ENCODE data around the gene PAPOLG. TPM values are rescaled to one million over a fixed set of nuclear protein-coding genes. Genes with fewer than 3 reads are reported as not detected.
A peak's percentile ranks its signal among the peaks of the same experiment; 100 is the strongest.

Gene PAPOLG
- 18.1 and 21.6 TPM in 2 replicates for total RNA-seq

DNA sequence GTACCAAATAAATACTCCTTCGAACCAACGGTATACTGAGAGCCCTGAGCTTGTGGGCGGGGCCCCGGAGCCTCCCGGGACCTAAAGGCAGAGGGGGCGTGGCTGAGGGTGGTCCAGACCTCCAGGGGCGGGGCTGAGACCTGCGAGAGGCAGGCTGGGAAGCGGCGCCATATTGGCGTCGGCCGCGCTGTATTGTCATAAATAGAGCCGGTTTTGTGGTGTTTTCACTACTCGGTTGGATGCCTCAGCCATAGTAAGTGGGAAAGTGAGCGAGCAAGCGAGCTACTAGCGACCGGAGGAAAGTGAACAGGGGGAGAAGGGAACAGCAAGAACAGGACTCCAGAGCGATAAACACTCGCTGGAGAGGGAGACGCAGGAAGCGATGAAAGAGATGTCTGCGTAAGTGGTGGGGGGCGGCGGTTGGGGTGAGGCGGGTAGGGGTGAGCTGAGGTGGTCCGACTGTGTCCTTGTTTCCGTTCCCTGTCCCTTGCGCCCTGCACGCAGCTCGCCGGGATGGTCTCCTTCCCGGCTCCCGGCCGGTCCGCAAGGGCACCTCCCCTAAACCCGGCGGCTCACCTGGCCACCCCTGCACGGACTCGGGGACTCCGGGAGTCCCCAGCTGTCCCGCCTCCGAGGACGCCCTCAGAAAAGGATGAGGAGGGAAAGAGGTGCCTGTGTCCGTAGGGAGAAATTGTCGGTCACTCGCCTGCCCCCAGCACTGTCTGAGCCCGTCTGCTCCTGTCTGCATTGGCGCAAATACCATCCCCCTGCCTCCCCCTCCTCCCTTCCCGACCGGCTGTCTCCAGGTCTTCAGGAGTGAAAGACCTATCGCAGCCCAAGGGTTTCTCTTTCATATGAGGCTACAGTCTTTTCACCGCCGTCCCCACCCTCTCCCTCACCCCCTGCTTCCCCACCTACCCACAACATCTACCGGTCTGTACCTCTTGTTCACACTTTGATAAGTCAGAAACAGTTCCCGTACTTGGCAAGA, at the start of gene PAPOLG:
TSS of gene PAPOLG (plus strand) at position 172 of the 991 bp plus-strand sequence. CDS start at position 383, 211 bp downstream.
- Mint-ChIP-seq H3K9me3 (no peaks in the 10 kb centered on the region), H3K36me3 (ENCODE audit: low read depth) (peaks cover 21% of the 10 kb centered on the region), H3K27ac (peak within 1 kb of the TSS; percentile 99), H3K4me1 (peaks cover 29% of the 10 kb centered on the region), H3K27me3 (no peaks in the 10 kb centered on the region), H3K4me3 (peak within 1 kb of the TSS; percentile 97)
- intact Hi-C loops (cut with micrococcal nuclease) = loop anchor here (1.0 to 5.0 kb wide), 9 partner anchors 49 to 1951 kb away; partner anchors contain the start of genes CCT4, EHBP1, PEX13 and REL
- DNase-seq = peak; percentile 99

- H3K27me3 Mint-ChIP-seq = peaks cover 3% of the 10 kb centered on the region
Observed at GRCh38 chr2:60707750-60708371, 48.2 kb upstream of the PAPOLG start.

GRCh38 chr2:60708630-60709320, 47.3 kb upstream of the PAPOLG start:
- intact Hi-C loops (cut with micrococcal nuclease) = loop anchor here (5.0 kb wide), 1 partner anchor 49 kb away; the partner anchor contains the start of gene PAPOLG
- peaks cover 5% of the 10 kb centered on the region for H3K27me3 Mint-ChIP-seq

More at GRCh38 chr2:60707750-60708371, 48.2 kb upstream of the PAPOLG start:
- H3K36me3 Mint-ChIP-seq (ENCODE audit: low read depth) = no peaks in the 10 kb centered on the region
- H3K4me3 Mint-ChIP-seq = no peak overlapping the region
- H3K27ac Mint-ChIP-seq = no peak overlapping the region
- intact Hi-C loops (cut with micrococcal nuclease) = loop anchor here (1.0 to 5.0 kb wide), 2 partner anchors 49 to 291 kb away; partner anchors contain the start of gene PAPOLG
- no peaks in the 10 kb centered on the region for H3K4me1 Mint-ChIP-seq
- H3K9me3 Mint-ChIP-seq = no peaks in the 10 kb centered on the region
- peak; percentile 65 for DNase-seq

GRCh38 chr2:60710707-60711106, 45.4 kb upstream of the PAPOLG start:
- H3K36me3 Mint-ChIP-seq (ENCODE audit: low read depth) = no peaks in the 10 kb centered on the region
- H3K9me3 Mint-ChIP-seq = no peaks in the 10 kb centered on the region
- DNase-seq = no peak
- intact Hi-C loops (cut with micrococcal nuclease) = no loop called here
- no peak overlapping the region for H3K4me3 Mint-ChIP-seq
- no peak overlapping the region for H3K27ac Mint-ChIP-seq
- H3K27me3 Mint-ChIP-seq = peaks cover 4% of the 10 kb centered on the region
- no peaks in the 10 kb centered on the region for H3K4me1 Mint-ChIP-seq

More at GRCh38 chr2:60708630-60709320, 47.3 kb upstream of the PAPOLG start:
- H3K4me1 Mint-ChIP-seq = no peaks in the 10 kb centered on the region
- no peaks in the 10 kb centered on the region for H3K36me3 Mint-ChIP-seq (ENCODE audit: low read depth)
- DNase-seq = no peak
- H3K9me3 Mint-ChIP-seq = no peaks in the 10 kb centered on the region
- H3K4me3 Mint-ChIP-seq = no peak overlapping the region
- no peak overlapping the region for H3K27ac Mint-ChIP-seq

DNA sequence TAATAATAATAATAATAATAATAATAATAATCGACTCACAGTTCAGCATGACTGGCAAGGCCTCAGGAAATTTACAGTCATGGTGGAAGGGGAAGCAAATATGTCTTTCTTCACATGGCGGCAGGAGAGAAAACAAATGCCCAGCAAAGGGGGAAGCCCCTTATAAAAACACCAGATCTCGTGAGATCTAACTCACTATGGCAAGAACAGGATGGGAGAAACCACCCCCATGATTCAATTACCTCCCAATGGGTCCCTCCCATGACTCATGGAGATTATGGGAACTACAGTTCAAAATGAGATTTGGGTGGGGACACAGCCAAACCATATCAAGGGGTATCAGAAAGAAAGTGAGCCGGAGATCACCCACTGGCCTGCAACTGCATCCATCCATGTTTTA, 40.5 kb upstream of the PAPOLG start:
- Mint-ChIP-seq H3K27me3 (peaks cover 2% of the 10 kb centered on the region), H3K9me3 (no peaks in the 10 kb centered on the region)

DNA sequence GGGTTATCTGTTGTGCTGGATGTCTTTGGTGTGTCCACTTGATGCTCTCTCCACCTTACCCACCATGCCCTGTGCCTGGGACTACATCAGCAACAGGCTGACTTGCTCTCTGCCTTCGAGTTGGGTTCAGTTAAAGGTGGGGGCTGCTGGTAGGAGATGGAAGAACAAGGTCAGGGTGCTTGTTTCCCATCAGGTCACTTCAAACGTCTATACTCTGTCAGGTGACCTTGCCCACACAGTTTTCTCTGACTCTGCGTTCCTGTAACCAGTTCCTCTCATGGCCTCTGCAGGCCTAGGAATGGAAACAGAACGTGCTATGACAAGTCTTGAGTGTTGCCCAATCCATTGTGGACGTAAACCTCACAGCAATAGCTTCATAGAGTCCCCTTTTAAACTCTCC, 38.4 kb upstream of the PAPOLG start:
- no peaks in the 10 kb centered on the region for H3K9me3 Mint-ChIP-seq
- no peak overlapping the region for H3K4me3 Mint-ChIP-seq
- no peak overlapping the region for H3K27ac Mint-ChIP-seq
- H3K27me3 Mint-ChIP-seq = peaks cover 2% of the 10 kb centered on the region
- no peaks in the 10 kb centered on the region for H3K36me3 Mint-ChIP-seq (ENCODE audit: low read depth)
- no peak for DNase-seq
- H3K4me1 Mint-ChIP-seq = peaks cover 2% of the 10 kb centered on the region
- intact Hi-C loops (cut with micrococcal nuclease) = no loop called here

More for the DNA sequence above, 40.5 kb upstream of the PAPOLG start:
- no peak overlapping the region for H3K4me3 Mint-ChIP-seq
- H3K36me3 Mint-ChIP-seq (ENCODE audit: low read depth) = no peaks in the 10 kb centered on the region
- no peak for DNase-seq
- H3K27ac Mint-ChIP-seq = no peak overlapping the region
- intact Hi-C loops (cut with micrococcal nuclease) = no loop called here
- peaks cover 2% of the 10 kb centered on the region for H3K4me1 Mint-ChIP-seq

GRCh38 chr2:60719331-60719730, 36.7 kb upstream of the PAPOLG start:
- H3K4me1 Mint-ChIP-seq = peaks cover 2% of the 10 kb centered on the region
- H3K27me3 Mint-ChIP-seq = no peaks in the 10 kb centered on the region
- intact Hi-C loops (cut with micrococcal nuclease) = no loop called here
- no peak overlapping the region for H3K27ac Mint-ChIP-seq
- H3K4me3 Mint-ChIP-seq = no peak overlapping the region
- no peaks in the 10 kb centered on the region for H3K36me3 Mint-ChIP-seq (ENCODE audit: low read depth)
- DNase-seq = no peak
- no peaks in the 10 kb centered on the region for H3K9me3 Mint-ChIP-seq

- Mint-ChIP-seq H3K27me3 (peaks cover 3% of the 10 kb centered on the region), H3K4me3 (no peak overlapping the region), H3K36me3 (ENCODE audit: low read depth) (no peaks in the 10 kb centered on the region), H3K4me1 (no peaks in the 10 kb centered on the region), H3K9me3 (no peaks in the 10 kb centered on the region), H3K27ac (no peak overlapping the region)
- no peak for DNase-seq
- intact Hi-C loops (cut with micrococcal nuclease) = no loop called here
Observed at GRCh38 chr2:60725466-60725865, 30.6 kb upstream of the PAPOLG start.

DNA sequence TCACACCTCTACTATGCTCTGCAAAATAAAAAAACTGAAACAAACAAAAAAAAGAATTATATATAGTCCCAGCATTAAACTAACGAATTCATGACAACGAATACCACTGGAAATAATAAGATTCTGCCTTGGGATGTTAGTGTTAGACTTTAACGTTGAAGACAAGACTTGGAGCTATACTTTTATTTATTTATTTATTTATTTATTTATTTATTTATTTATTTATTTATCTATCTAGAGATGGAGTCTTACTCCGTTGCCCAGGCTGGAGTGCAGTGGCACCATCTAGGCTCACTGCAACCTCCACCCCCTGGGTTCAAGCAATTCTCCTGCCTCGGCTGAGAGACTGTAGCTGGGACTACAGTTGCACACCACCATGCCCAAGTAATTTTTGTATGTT, 27.2 kb upstream of the PAPOLG start:
- Mint-ChIP-seq H3K27ac (no peak overlapping the region), H3K4me1 (no peaks in the 10 kb centered on the region), H3K9me3 (no peaks in the 10 kb centered on the region), H3K27me3 (peaks cover 9% of the 10 kb centered on the region), H3K36me3 (ENCODE audit: low read depth) (no peaks in the 10 kb centered on the region), H3K4me3 (no peak overlapping the region)
- intact Hi-C loops (cut with micrococcal nuclease) = no loop called here
- no peak for DNase-seq

GRCh38 chr2:60735496-60736250, 20.4 kb upstream of the PAPOLG start:
- Mint-ChIP-seq H3K36me3 (ENCODE audit: low read depth) (no peaks in the 10 kb centered on the region), H3K27ac (no peak overlapping the region), H3K27me3 (peaks cover 39% of the 10 kb centered on the region), H3K9me3 (peaks cover 5% of the 10 kb centered on the region), H3K4me1 (peaks cover 4% of the 10 kb centered on the region), H3K4me3 (peak overlapping the region; percentile 81)
- DNase-seq = peak; percentile 71
- intact Hi-C loops (cut with micrococcal nuclease) = no loop called here

DNA sequence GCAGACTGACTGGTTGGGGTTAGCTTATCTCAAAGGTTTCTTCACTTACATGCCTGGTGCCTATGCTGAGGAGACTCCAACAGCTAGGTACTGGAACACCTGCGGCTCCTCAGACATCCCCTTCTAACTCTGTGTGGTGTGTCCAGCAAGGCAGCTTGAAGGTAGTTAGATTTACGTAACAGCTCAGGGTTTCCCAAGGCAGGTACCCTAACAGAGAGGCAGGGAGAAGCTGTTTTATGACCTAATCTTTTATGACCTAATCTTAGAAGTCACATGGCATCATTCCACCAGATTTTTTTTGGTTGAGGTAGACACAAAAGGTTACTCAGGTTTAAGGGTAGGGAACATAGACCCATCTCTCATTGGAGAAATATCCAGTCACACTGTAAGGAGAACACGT, 17.4 kb upstream of the PAPOLG start:
- Mint-ChIP-seq H3K4me3 (no peak overlapping the region), H3K27me3 (peaks cover 33% of the 10 kb centered on the region), H3K4me1 (peaks cover 6% of the 10 kb centered on the region), H3K9me3 (peaks cover 5% of the 10 kb centered on the region), H3K27ac (no peak overlapping the region), H3K36me3 (ENCODE audit: low read depth) (no peaks in the 10 kb centered on the region)
- intact Hi-C loops (cut with micrococcal nuclease) = no loop called here
- DNase-seq = no peak

DNA sequence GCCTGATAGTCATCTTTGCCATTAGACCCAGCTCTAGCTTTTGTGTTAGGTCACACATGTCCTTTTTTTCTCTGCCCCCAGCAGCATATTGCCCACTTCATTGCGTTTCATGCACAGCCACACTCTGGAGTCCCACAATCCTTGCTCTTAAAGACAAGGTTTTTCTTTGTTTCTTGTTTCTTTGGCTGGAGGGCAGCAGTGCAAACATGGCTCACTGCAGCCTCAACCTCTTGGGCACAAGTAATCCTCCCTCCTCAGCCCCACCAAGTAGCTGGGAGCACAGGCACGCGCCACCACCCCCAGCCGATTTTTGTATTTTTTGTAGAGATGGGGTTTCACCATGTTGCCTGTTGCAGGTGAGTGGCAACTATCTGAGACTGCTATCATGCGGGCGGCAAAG, 16.9 kb upstream of the PAPOLG start:
- no peak overlapping the region for H3K27ac Mint-ChIP-seq

DNA sequence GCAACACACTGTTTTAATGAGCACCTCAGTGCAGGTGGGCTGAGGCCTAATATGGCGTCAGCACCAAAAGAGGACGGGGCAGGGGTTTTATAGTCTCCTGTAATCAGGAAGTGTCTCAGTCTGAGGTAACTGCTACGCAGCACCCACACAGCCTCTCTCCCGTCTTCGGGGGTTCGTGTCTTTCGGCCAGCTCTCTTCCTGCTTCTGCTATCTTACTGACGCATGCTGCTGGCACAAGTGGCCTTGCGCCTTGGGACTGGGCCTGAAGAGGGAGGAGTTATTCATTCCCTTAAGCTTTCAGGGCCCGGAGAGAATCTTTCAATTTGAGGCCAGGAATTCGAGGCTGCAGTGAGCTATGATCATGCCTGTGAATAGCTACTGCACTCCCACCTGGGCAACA, 14.5 kb upstream of the PAPOLG start:
- intact Hi-C loops (cut with micrococcal nuclease) = no loop called here
- H3K27me3 Mint-ChIP-seq = peaks cover 17% of the 10 kb centered on the region
- peaks cover 5% of the 10 kb centered on the region for H3K9me3 Mint-ChIP-seq

More for the DNA sequence above, 16.9 kb upstream of the PAPOLG start:
- Mint-ChIP-seq H3K9me3 (peaks cover 5% of the 10 kb centered on the region), H3K4me3 (no peak overlapping the region), H3K4me1 (peaks cover 6% of the 10 kb centered on the region), H3K36me3 (ENCODE audit: low read depth) (no peaks in the 10 kb centered on the region), H3K27me3 (peaks cover 33% of the 10 kb centered on the region)
- no peak for DNase-seq
- intact Hi-C loops (cut with micrococcal nuclease) = no loop called here

More for the DNA sequence above, 14.5 kb upstream of the PAPOLG start:
- H3K27ac Mint-ChIP-seq = no peak overlapping the region
- DNase-seq = no peak
- no peak overlapping the region for H3K4me3 Mint-ChIP-seq
- no peaks in the 10 kb centered on the region for H3K36me3 Mint-ChIP-seq (ENCODE audit: low read depth)
- peaks cover 11% of the 10 kb centered on the region for H3K4me1 Mint-ChIP-seq
